ENCODE data around the gene MAFF. TPM values are rescaled to one million over a fixed set of nuclear protein-coding genes. Genes with fewer than 3 reads are reported as not detected.

MAFF gene
- total and polyA plus RNA-seq, 9 of the 15 experiments (the other 6 are each of a cell fraction or from before 2014, with no cell fraction given): 0.51 to 8.0 (median 5.4) TPM

GRCh38 chr22:38177926-38178604 is 23.7 kb upstream of the MAFF start (continued):
- no peak for TF ChIP-seq CHD7 (IDR thresholded peaks at IDR 0.05; ENCODE audit: low read depth, low read length)
- no peak for TF ChIP-seq FOXA1 (IDR thresholded peaks at IDR 0.05; ENCODE audit: borderline replicate concordance)
- no peak for TF ChIP-seq ZNF311 (CRISPR knock-in tag; IDR thresholded peaks at IDR 0.05)
- TF ChIP-seq PBX2 (CRISPR knock-in tag; IDR thresholded peaks at IDR 0.05; ENCODE audit: low read depth): no peak
- no peak for TF ChIP-seq PBX2 (tag; conservative IDR thresholded peaks at IDR 0.05; ENCODE audit: low read depth)
